NCI-H345 treated with DMSO at 0.1 percent for 48 hours (cell line): ENCODE results near the gene LRCH1.

Experiments
- DNase-seq: peaks from one replicate; lab custom pipeline; 2025; ENCODE audit not compliant: unreplicated experiment; lab: John Stamatoyannopoulos, UW

The LRCH1 gene

GRCh38 chr13:46531953-46532352 lies 21.0 kb upstream of the LRCH1 start:
- no peak for DNase-seq

GRCh38 chr13:46535002-46535401 lies 18.0 kb upstream of the LRCH1 start:
- DNase-seq: no peak

DNA sequence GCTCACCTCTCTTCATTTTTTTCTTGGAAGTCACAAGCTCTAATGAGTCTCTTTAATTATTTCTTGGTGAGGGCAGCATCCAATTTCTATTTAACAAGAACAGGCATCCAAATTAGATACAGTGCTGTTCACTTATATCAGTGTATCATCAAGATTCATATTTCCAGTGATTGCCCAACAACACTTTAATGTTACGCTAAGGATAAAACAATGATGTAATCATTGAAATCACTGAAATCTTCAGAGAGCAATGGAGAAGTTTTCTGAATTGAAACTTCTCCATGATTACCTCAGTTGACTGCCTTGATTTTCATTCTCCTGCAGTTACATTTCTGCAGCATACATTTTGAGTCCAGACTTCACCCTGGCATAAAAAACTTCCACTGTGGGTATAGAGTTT lies 17.1 kb upstream of the LRCH1 start:
- no peak for DNase-seq

GRCh38 chr13:46536341-46536740 lies 16.6 kb upstream of the LRCH1 start:
- DNase-seq: no peak

- no peak for DNase-seq
Observed at GRCh38 chr13:46539231-46539630, 13.7 kb upstream of the LRCH1 start.

GRCh38 chr13:46541210-46541609 lies 11.8 kb upstream of the LRCH1 start:
- no peak for DNase-seq

- no peak for DNase-seq
Observed at GRCh38 chr13:46542833-46543232, 10.1 kb upstream of the LRCH1 start.

GRCh38 chr13:46543287-46543686 lies 9.7 kb upstream of the LRCH1 start:
- DNase-seq: no peak

DNA sequence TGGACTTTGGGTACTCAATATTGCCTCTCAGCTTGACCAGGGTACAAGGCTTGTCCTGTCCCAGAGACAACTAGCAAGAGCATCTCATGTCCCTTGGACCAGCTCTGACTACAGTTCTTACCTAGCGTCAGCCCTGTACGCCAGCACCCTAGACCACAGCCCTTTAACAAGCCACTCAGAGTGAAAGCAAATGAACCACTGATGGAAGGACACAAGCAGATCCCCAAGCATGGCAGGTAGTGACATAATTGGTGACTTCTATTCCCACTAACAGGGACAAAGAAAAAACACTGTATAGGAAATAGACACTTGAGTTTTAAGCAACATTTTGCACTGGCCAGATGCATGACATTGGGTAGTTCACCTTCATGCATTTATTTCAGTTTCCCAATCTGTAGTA lies 8.8 kb upstream of the LRCH1 start:
- DNase-seq: no peak

DNA sequence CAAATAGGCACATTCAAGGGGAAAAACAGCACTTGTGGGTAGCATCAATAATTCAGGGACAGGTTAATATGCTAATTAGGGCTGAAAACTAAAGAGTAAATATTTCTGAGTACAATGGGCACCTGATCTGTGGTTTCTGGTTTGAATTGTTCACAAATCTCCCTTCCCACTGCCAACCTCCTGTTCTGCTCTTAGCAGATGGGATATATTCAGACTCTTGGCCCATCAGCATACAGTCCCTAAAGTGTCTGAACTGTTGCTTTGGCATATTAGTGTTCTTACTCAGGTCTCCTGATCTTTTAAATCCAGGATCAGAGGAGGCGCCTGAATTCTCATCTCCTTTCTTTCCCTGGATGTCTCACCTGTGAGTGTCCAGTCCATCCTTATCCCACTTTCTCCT lies 8.2 kb upstream of the LRCH1 start:
- DNase-seq: no peak

- DNase-seq: no peak
Observed at GRCh38 chr13:46546084-46546768, 6.7 kb upstream of the LRCH1 start.

DNA sequence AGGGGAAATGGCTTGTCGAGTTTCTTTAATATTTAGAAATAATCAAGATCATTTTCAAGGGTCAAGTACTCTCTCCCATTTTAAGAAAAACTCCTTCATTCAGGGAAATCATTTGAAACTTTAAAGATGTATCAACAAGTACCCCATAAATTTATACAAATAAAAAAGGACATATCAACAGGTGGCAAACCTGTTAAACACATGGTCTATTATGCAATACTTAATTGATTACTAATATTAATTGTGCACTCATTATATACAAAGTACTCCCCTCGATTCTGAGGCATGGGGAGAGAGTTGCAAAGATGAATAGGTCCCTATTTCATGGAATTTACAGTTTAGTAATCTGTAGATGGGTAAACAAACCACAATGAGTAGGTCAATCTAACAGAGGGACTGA lies 2.1 kb upstream of the LRCH1 start:
- no peak for DNase-seq

- peak; percentile 62 for DNase-seq
Observed at GRCh38 chr13:46551410-46552302, 1.3 kb upstream of the LRCH1 start.

DNA sequence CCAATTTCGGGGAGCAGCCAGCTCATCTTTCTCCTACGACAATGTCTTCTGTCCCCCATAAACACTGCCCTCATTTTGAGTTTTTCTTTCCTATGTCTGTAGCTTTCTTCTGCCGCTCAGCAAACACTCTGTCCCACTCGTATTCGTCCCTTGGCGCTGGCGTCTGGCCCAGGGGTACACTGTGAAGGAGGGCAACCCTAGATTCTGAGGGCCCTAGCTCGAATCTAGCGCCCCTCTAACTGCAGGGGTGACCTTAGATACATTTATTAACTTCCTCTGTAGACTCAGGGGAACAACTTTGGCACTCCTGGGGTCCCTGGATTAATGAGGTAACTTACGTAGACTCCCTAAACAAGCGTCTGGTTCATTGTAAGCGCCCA lies 677 bp upstream of the LRCH1 start:
- no peak for DNase-seq

DNA sequence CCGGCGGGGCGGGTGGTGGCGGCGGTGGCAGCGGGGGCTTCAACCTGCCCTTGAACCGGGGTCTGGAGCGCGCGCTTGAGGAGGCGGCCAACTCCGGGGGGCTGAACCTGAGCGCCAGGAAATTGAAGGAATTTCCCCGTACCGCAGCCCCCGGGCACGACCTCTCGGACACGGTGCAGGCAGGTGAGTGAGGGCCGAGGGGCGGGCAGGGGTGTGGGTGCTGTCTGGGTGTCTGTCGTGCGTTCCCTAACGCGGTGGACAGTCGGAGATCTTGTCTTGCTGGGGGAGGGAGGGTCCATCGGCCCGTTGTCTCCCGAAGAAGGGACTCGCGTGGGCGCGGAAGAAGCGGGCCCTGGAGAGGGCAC lies 533 bp downstream of the LRCH1 start:
- no peak for DNase-seq

DNA sequence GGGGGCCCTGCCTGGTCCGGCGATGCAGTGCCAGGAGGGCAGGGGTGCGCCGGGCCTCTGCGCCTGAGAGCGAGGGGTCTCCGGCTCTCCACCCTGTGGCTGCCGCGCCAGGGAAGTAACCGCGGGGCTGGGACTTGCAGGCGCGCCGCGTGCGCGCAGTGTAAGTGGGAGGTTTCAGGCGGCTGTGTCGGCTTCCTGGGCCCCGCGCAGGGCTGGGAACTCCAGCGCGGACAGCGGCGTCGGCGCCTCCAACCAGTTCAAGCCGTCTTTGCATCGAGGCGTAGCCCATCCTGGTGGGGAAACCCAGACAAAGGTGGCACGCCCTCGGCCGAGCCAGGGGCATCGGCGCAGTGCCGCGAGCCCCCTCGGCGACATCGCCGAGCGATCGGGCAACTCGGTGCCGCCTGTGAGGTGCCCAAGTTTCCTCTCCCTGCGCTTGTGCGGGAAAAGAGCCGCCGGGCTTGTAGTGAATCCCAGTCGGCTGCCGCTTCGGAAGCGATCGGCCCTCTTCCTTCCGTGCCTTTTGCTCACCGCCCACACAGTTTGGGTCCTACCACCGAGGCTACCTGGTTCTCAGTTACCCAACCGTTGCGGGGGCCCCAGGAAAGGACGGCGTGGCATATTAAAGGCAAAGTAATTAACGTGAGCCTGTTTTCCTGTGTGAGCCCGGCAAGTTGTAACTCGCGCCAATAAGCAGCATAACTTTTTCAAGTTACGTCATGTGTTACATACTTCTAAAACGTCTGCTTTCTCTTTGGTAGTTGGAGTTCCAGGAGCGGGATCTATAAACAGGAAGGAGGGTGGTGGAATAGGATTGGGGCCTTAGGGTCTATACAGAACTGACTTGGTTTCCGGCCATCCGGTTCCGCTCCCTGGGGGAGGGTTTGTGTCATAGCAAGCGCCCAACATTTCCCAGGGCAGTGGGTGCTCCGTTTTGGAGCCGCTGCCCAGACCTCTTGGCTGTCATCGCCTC lies 1.2 kb downstream of the LRCH1 start:
- peak; percentile 41 for DNase-seq

- no peak for DNase-seq
Observed at GRCh38 chr13:46554951-46555350, 2.0 kb downstream of the LRCH1 start.

DNA sequence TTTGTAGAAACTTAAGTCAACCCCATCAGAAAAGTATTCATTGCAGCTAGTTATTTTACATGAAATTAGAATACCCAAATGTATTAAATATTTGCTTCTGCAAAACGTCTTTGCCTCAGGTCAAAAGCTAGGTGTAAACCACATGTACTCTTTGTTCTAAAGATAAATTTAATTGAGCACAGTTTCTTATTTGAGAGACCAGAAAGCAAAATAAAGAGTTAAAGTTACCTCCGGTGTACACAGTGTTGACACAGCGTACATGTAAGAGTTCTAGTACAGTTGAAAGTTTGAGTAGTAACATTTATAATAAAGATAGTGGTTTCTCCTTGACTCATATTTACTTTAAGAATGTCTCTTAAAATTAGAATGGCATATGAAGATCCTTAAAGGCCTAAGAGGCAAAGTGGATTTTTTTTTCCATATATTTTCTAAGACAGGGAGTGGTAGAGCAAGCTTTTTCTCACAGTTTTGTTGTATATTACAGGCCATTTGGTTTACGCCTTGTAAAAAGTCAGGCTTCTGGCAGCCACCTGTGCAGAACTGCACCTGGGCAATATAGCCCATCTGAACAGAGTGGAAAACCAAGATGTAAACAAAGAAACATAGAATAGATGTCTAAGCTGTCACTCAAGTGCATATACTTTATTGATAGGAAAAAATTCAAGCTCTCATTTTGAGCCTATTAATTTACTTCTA lies 2.9 kb downstream of the LRCH1 start:
- no peak for DNase-seq

DNA sequence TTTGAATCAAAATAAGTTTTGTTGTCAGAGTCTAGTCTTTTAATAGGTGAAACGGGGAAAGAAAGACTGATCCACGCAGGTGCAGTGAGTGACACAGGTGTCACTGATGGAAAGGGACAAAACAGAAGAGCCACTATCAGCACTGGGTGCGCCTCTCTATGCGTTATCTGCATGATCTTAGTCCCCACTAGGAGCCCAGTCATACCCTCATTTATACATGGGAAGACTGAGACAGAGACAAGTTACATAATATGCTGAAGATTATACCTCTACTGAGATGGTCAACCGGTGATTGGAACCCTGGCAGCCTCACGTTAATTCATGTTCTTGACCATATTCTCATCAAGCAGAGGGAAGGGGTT lies 3.4 kb downstream of the LRCH1 start:
- no peak for DNase-seq

- DNase-seq: no peak
Observed at GRCh38 chr13:46559272-46559805, 6.4 kb downstream of the LRCH1 start.

DNA sequence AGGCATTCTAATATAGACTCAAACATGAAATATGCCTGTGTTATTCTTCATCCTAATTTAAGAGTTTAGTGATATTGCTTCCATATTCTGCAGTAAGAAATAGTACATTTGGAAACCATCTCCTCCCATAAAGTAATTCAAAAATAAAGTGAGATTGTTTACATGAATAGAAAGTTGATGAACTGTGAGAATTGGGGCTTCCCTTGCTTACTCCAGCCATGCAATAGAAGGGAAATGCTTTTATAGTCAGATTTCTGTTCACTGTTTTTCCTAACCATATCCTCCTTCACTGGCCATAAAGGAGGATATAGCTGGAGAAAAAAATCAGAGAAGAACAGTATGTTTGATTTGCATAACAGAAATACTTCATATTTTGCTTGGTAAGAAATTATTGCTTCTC lies 7.8 kb downstream of the LRCH1 start:
- no peak for DNase-seq
